Measurements from ENCODE around the gene DGKD.
"Not testable (repeated sequence)": the region's sequence is repeated elsewhere in the genome, so short reads cannot be mapped to it uniquely, and the experiment has no call there.

DNA sequence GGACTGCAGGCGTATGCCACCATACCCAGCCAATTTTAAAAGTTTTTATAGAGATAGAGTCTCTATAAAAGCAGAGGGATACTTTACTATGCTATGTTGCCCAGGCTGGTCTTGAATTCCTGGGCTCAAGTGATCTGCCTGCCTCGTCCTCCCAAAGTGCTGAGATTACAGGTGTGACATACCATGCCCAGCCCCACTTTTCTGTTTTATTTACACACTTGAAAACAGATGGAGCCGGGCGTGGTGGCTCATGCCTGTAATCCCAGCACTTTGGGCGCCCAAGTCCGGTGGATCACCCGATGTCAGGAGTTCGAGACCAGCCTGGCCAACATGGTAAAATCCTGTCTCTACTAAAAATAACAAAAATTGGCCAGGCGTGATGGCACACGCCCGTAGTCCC lies 20.5 kb downstream of the DGKD start:
- TF ChIP-seq ZNF384 (IDR thresholded peaks at IDR 0.05; ENCODE audit: low read depth, low read length); CHD2 (IDR thresholded peaks at IDR 0.05; ENCODE audit: low read depth, low read length); HDAC8 (tag; IDR thresholded peaks at IDR 0.05); MYC (IDR thresholded peaks at IDR 0.05; ENCODE audit: low read depth, low read length); MYC (CRISPR knock-in tag; IDR thresholded peaks at IDR 0.05; ENCODE audit: borderline replicate concordance, low read depth); ZFP30 (CRISPR knock-in tag; IDR thresholded peaks at IDR 0.05; ENCODE audit: borderline replicate concordance); ARNT (IDR thresholded peaks at IDR 0.05); PHF8 (IDR thresholded peaks at IDR 0.05; ENCODE audit: borderline replicate concordance, low read length); ADNP (tag; IDR thresholded peaks at IDR 0.05); HCFC1 (IDR thresholded peaks at IDR 0.05; ENCODE audit: low read depth, low read length); TAF1 (IDR thresholded peaks at IDR 0.05; ENCODE audit: control insufficient read depth, extremely low read depth, insufficient read depth, low read length, severe bottlenecking): not testable (repeated sequence)
- TF ChIP-seq, protein P1, sequence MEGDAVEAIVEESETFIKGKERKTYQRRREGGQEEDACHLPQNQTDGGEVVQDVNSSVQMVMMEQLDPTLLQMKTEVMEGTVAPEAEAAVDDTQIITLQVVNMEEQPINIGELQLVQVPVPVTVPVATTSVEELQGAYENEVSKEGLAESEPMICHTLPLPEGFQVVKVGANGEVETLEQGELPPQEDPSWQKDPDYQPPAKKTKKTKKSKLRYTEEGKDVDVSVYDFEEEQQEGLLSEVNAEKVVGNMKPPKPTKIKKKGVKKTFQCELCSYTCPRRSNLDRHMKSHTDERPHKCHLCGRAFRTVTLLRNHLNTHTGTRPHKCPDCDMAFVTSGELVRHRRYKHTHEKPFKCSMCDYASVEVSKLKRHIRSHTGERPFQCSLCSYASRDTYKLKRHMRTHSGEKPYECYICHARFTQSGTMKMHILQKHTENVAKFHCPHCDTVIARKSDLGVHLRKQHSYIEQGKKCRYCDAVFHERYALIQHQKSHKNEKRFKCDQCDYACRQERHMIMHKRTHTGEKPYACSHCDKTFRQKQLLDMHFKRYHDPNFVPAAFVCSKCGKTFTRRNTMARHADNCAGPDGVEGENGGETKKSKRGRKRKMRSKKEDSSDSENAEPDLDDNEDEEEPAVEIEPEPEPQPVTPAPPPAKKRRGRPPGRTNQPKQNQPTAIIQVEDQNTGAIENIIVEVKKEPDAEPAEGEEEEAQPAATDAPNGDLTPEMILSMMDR (IDR thresholded peaks at IDR 0.05 in 2 of 3, conservative IDR thresholded peaks at IDR 0.05 in 1 of 3; ENCODE audit: insufficient read depth in 2 of 3, low read depth in 1 of 3, low read length in 3 of 3): not testable (repeated sequence)
- TF ChIP-seq, protein P2, sequence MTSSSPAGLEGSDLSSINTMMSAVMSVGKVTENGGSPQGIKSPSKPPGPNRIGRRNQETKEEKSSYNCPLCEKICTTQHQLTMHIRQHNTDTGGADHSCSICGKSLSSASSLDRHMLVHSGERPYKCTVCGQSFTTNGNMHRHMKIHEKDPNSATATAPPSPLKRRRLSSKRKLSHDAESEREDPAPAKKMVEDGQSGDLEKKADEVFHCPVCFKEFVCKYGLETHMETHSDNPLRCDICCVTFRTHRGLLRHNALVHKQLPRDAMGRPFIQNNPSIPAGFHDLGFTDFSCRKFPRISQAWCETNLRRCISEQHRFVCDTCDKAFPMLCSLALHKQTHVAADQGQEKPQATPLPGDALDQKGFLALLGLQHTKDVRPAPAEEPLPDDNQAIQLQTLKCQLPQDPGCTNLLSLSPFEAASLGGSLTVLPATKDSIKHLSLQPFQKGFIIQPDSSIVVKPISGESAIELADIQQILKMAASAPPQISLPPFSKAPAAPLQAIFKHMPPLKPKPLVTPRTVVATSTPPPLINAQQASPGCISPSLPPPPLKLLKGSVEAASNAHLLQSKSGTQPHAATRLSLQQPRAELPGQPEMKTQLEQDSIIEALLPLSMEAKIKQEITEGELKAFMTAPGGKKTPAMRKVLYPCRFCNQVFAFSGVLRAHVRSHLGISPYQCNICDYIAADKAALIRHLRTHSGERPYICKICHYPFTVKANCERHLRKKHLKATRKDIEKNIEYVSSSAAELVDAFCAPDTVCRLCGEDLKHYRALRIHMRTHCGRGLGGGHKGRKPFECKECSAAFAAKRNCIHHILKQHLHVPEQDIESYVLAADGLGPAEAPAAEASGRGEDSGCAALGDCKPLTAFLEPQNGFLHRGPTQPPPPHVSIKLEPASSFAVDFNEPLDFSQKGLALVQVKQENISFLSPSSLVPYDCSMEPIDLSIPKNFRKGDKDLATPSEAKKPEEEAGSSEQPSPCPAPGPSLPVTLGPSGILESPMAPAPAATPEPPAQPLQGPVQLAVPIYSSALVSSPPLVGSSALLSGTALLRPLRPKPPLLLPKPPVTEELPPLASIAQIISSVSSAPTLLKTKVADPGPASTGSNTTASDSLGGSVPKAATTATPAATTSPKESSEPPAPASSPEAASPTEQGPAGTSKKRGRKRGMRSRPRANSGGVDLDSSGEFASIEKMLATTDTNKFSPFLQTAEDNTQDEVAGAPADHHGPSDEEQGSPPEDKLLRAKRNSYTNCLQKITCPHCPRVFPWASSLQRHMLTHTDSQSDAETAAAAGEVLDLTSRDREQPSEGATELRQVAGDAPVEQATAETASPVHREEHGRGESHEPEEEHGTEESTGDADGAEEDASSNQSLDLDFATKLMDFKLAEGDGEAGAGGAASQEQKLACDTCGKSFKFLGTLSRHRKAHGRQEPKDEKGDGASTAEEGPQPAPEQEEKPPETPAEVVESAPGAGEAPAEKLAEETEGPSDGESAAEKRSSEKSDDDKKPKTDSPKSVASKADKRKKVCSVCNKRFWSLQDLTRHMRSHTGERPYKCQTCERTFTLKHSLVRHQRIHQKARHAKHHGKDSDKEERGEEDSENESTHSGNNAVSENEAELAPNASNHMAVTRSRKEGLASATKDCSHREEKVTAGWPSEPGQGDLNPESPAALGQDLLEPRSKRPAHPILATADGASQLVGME (CRISPR knock-in tag; IDR thresholded peaks at IDR 0.05): not testable (repeated sequence)
